Colonic mucosa (tissue), 4 donors: ENCODE measurements around the gene NINL. TPM values are rescaled to one million over a fixed set of nuclear protein-coding genes. Genes with fewer than 3 reads are reported as not detected.
"Not testable (repeated sequence)": the region's sequence is repeated elsewhere in the genome, so short reads cannot be mapped to it uniquely, and the experiment has no call there.

Experiments
- DNase-seq: peaks from one replicate; pipeline ENCODE4 v3.0.0-alpha.2; 2020
- H3K27ac ChIP-seq: fragments of 200-600 bp; one replicate; pipeline ENCODE4 v1.8.0; 2021
- H3K27me3 ChIP-seq: fragments of 200-600 bp; one replicate; pipeline ENCODE4 v1.8.0; 2021
- H3K36me3 ChIP-seq: fragments of 200-600 bp; one replicate; pipeline ENCODE4 v1.8.0; 2021
- H3K4me1 ChIP-seq: fragments of 200-600 bp; one replicate; pipeline ENCODE4 v1.8.0; 2021; ENCODE audit warnings: mild to moderate bottlenecking
- H3K4me3 ChIP-seq: fragments of 200-600 bp; one replicate; pipeline ENCODE4 v1.8.0; 2021
- H3K9ac ChIP-seq, 2 donors: one replicate each; pipeline ENCODE4 v1.7.0; 2013; ENCODE audit warnings: control low read depth in 2 of 2, low read depth in 2 of 2, low read length in 2 of 2
- H3K9me3 ChIP-seq: fragments of 200-600 bp; one replicate; pipeline ENCODE4 v1.8.0; 2021
- intact Hi-C: fragments of 100-400 bp; cut with DNase I; formaldehyde crosslinking; loops from one replicate; pipeline ENCODE4 v1.14.1; 2022
- total RNA-seq, 2 donors: library from RNA; stranded (reverse); fragmentation: NEBNext Ultra II Directional in 1 of 2; extraction: Animal tissue kit (Norgen Biotek cat#: 25700) in 1 of 2; gene quantifications; one replicate each; pipeline ENCODE4 v1.2.1, GENCODE V29; 2021
- TF ChIP-seq, protein P1 (sequence below): fragments of 200-600 bp; IDR thresholded peaks from one replicate; pipeline ENCODE4 v1.8.0; 2022; ENCODE audit warnings: antibody characterized with exemption, mild to moderate bottlenecking
- donor health status: healthy.
- donor health status: DM: no; HTN: no; CAD: no.
- donor health status: DM: no; HTN: no; CAD: no.

NINL gene
- total RNA-seq, 2 donors from 2014 or later = 3.4 to 5.3 TPM

DNA sequence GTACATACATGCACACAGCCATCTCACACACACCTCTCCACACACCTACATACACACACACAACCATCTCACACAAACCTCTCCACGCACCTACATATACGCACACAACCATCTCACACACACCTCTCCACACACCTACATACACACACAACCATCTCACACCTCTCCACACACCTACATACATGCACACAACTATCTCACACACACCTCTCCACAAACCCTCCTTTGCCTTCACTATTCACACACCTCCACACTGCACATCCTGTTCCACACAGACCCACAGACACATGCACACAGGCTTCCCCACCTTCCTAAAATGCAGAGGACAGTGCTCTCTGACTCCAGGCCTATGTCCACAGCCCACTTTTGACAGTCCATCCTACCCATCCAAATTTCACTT, 16.3 kb upstream of the NINL start:
- Histone ChIP-seq H3K27ac (no peak overlapping the region), H3K27me3 (no peaks in the 10 kb centered on the region), H3K9me3 (no peaks in the 10 kb centered on the region), H3K4me3 (no peak overlapping the region), H3K4me1 (no peaks in the 10 kb centered on the region), H3K9ac (no peak overlapping the region), H3K36me3 (no peaks in the 10 kb centered on the region)
- no peak for DNase-seq
- intact Hi-C loops = no loop called here
- TF ChIP-seq, protein P1, sequence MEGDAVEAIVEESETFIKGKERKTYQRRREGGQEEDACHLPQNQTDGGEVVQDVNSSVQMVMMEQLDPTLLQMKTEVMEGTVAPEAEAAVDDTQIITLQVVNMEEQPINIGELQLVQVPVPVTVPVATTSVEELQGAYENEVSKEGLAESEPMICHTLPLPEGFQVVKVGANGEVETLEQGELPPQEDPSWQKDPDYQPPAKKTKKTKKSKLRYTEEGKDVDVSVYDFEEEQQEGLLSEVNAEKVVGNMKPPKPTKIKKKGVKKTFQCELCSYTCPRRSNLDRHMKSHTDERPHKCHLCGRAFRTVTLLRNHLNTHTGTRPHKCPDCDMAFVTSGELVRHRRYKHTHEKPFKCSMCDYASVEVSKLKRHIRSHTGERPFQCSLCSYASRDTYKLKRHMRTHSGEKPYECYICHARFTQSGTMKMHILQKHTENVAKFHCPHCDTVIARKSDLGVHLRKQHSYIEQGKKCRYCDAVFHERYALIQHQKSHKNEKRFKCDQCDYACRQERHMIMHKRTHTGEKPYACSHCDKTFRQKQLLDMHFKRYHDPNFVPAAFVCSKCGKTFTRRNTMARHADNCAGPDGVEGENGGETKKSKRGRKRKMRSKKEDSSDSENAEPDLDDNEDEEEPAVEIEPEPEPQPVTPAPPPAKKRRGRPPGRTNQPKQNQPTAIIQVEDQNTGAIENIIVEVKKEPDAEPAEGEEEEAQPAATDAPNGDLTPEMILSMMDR = no peak

DNA sequence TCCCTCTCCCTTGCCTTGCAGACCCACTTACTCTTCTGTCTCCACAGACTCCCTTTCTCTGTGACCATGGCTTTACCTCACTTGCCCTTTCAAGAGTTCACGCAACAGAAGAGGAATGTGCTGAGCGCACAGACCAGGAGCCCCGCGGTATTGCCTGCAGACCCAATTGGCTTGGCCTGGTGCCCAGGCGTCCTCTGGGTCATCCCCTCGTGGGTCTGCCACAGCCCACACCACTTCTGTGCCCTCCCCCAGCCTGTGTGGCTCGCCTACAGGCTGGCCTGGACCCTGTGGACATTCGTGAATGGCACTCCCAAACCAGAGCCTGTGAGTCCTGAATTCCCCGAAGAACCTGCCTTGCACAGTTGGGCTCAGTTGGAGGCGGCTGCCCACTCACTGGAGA, 15.3 kb upstream of the NINL start:
- Histone ChIP-seq H3K9me3 (no peaks in the 10 kb centered on the region), H3K36me3 (no peaks in the 10 kb centered on the region), H3K4me3 (no peak overlapping the region), H3K27me3 (no peaks in the 10 kb centered on the region), H3K9ac (no peak overlapping the region), H3K27ac (no peak overlapping the region), H3K4me1 (no peaks in the 10 kb centered on the region)
- TF ChIP-seq, protein P1 = no peak
- no peak for DNase-seq
- intact Hi-C loops = no loop called here

DNA sequence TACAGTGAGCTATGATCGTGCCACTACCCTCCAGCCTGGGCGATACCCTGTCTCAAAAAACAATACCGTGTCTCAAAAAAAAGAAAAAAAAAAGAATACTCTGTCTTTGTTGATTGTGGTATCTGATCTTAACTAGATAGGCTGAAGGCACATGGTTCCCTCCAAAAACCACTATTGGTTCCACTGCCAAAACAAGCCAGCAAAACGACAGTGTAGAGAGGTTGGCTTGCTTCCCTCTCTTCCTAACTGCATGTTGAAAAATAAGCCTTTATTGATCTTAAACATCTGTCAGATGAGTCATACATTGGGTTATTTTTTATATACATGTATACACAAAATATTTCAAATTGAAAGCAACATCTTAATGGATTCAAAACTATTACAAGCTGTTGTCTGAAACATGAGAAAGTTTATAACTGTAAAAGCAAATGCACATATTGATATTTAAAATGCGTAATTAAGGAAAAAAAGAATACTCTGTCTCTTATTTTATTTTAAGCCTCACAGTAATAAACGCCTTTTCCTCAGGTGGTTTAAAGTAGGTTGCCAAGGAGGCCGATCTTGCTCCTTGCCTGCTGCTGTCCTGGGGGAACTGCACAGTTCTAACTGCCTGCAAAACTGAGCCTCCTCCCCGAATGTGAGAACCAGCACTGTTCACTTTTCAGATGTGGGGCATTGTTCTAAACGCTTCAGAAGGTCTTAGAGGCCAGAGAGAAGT, 7.0 kb upstream of the NINL start:
- TF ChIP-seq, protein P1 = no peak
- no peaks in the 10 kb centered on the region for H3K27me3 ChIP-seq
- no peaks in the 10 kb centered on the region for H3K36me3 ChIP-seq
- no peaks in the 10 kb centered on the region for H3K9me3 ChIP-seq
- intact Hi-C loops = no loop called here
- no peak overlapping the region for H3K27ac ChIP-seq
- no peak overlapping the region for H3K9ac ChIP-seq
- no peak for DNase-seq
- H3K4me3 ChIP-seq = no peak overlapping the region
- no peaks in the 10 kb centered on the region for H3K4me1 ChIP-seq

DNA sequence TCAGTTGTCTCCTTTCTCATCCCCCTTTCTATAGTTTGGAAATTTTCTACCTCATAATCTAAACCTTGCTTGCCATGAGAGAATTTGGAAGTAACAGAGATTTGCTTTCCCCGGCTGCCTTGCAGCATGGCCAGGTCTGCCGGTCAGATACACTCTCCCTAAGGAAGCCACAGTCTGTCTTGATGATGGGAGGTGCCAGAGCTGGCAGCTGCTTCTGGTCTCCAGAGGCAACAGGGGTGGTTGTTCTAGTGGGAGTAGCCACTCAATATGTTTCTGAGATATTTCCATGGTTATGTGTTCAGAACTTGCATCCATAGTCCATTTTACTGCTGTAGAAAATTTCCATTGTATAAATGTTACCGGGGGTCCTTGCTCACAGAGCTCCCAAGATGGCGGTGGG, 5.4 kb upstream of the NINL start:
- H3K27ac ChIP-seq, intact Hi-C loops, DNase-seq, H3K9ac ChIP-seq, H3K9me3 ChIP-seq, H3K4me1 ChIP-seq, H3K36me3 ChIP-seq, H3K27me3 ChIP-seq, H3K4me3 ChIP-seq: not testable (repeated sequence)

DNA sequence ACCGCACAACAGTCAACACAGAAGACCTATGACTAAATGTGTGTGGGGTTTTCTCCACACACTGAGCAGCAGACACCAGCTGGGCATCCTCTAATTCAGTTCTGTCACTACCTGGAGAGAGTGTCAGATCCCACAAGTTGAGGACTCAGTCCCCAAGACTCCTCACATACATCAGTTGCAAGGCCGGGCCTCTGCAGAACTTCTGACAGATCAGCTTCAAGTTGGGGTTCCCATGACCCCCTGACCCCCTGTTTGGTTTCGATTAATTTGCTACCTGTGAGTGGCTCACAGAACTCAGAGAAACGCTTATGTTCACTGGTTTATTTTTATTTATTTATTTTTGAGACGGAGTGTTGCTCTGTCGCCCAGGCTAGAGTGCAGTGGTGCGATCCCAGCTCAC, 3.2 kb upstream of the NINL start:
- no peak overlapping the region for H3K9ac ChIP-seq
- no peak for DNase-seq
- no peak overlapping the region for H3K27ac ChIP-seq
- H3K36me3 ChIP-seq = no peaks in the 10 kb centered on the region
- H3K9me3 ChIP-seq = no peaks in the 10 kb centered on the region
- no peaks in the 10 kb centered on the region for H3K4me1 ChIP-seq
- H3K27me3 ChIP-seq = no peaks in the 10 kb centered on the region
- H3K4me3 ChIP-seq = no peak overlapping the region
- TF ChIP-seq, protein P1 = no peak
- intact Hi-C loops = no loop called here

DNA sequence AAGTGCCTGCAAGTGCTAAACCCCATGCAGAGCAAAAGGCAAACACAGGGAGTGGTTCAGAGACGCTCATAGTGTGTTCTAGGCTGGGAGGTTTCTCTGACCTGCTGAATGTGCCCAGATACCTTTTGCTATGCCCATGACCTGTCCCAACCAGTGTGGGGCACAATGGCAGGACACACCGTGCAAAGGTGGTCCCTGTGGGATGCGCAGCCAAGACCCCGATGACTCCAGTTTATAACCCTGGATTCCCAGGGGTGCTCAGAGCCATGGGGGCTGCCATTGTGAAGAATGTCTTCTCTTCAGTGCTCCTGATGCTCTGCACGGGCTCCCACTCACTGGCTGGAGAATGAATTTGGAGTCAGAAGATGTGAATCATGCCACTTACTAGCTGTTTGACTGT, 2.2 kb upstream of the NINL start:
- no peak for DNase-seq
- Histone ChIP-seq H3K36me3 (no peaks in the 10 kb centered on the region), H3K27ac (no peak overlapping the region), H3K9me3 (no peaks in the 10 kb centered on the region), H3K4me1 (no peaks in the 10 kb centered on the region), H3K9ac (no peak overlapping the region), H3K27me3 (no peaks in the 10 kb centered on the region), H3K4me3 (no peak overlapping the region)
- intact Hi-C loops = no loop called here
- TF ChIP-seq, protein P1 = no peak
